ENCODE measurements around the gene SLC27A4.

- TF ChIP-seq, protein P1, sequence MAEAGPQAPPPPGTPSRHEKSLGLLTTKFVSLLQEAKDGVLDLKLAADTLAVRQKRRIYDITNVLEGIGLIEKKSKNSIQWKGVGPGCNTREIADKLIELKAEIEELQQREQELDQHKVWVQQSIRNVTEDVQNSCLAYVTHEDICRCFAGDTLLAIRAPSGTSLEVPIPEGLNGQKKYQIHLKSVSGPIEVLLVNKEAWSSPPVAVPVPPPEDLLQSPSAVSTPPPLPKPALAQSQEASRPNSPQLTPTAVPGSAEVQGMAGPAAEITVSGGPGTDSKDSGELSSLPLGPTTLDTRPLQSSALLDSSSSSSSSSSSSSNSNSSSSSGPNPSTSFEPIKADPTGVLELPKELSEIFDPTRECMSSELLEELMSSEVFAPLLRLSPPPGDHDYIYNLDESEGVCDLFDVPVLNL (IDR thresholded peaks at IDR 0.05; ENCODE audit: low read depth, low read length): no peak
- TF ChIP-seq CTCF (IDR thresholded peaks at IDR 0.05 in 2 of 3, conservative IDR thresholded peaks at IDR 0.05 in 1 of 3; ENCODE audit: control insufficient read depth in 2 of 3, extremely low read depth in 1 of 3, insufficient read depth in 1 of 3, low read depth in 3 of 3, low read length in 3 of 3) (no peak), ESRRA (IDR thresholded peaks at IDR 0.05; ENCODE audit: low read length) (no peak), POLR2A (IDR thresholded peaks at IDR 0.05; ENCODE audit: low read depth, low read length) (no peak), ZZZ3 (IDR thresholded peaks at IDR 0.05; ENCODE audit: control insufficient read depth, insufficient read length, low read depth) (no peak), RAD21 (IDR thresholded peaks at IDR 0.05; ENCODE audit: insufficient read depth, low read depth, low read length) (no peak), CREM (IDR thresholded peaks at IDR 0.05; ENCODE audit: low read depth) (no peak), MEF2B (IDR thresholded peaks at IDR 0.05; ENCODE audit: partially characterized antibody, poor library complexity, severe bottlenecking) (no peak)
- TF ChIP-seq, protein P2, sequence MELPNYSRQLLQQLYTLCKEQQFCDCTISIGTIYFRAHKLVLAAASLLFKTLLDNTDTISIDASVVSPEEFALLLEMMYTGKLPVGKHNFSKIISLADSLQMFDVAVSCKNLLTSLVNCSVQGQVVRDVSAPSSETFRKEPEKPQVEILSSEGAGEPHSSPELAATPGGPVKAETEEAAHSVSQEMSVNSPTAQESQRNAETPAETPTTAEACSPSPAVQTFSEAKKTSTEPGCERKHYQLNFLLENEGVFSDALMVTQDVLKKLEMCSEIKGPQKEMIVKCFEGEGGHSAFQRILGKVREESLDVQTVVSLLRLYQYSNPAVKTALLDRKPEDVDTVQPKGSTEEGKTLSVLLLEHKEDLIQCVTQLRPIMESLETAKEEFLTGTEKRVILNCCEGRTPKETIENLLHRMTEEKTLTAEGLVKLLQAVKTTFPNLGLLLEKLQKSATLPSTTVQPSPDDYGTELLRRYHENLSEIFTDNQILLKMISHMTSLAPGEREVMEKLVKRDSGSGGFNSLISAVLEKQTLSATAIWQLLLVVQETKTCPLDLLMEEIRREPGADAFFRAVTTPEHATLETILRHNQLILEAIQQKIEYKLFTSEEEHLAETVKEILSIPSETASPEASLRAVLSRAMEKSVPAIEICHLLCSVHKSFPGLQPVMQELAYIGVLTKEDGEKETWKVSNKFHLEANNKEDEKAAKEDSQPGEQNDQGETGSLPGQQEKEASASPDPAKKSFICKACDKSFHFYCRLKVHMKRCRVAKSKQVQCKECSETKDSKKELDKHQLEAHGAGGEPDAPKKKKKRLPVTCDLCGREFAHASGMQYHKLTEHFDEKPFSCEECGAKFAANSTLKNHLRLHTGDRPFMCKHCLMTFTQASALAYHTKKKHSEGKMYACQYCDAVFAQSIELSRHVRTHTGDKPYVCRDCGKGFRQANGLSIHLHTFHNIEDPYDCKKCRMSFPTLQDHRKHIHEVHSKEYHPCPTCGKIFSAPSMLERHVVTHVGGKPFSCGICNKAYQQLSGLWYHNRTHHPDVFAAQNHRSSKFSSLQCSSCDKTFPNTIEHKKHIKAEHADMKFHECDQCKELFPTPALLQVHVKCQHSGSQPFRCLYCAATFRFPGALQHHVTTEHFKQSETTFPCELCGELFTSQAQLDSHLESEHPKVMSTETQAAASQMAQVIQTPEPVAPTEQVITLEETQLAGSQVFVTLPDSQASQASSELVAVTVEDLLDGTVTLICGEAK (IDR thresholded peaks at IDR 0.05; ENCODE audit: borderline replicate concordance): no peak
Measured at GRCh38 chr9:128397831-128398230, 57.5 kb downstream of the SLC27A4 start.

All from GM12878 (cell line).